HG03196 (cell line): ENCODE data around the gene AGTRAP.

Experiments
- ATAC-seq: cut with Tn5 transposase; IDR thresholded peaks from one replicate; pipeline ENCODE4 v1.9.1; 2021; ENCODE audit not compliant: unreplicated experiment

Gene AGTRAP, protein sequence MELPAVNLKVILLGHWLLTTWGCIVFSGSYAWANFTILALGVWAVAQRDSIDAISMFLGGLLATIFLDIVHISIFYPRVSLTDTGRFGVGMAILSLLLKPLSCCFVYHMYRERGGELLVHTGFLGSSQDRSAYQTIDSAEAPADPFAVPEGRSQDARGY

DNA sequence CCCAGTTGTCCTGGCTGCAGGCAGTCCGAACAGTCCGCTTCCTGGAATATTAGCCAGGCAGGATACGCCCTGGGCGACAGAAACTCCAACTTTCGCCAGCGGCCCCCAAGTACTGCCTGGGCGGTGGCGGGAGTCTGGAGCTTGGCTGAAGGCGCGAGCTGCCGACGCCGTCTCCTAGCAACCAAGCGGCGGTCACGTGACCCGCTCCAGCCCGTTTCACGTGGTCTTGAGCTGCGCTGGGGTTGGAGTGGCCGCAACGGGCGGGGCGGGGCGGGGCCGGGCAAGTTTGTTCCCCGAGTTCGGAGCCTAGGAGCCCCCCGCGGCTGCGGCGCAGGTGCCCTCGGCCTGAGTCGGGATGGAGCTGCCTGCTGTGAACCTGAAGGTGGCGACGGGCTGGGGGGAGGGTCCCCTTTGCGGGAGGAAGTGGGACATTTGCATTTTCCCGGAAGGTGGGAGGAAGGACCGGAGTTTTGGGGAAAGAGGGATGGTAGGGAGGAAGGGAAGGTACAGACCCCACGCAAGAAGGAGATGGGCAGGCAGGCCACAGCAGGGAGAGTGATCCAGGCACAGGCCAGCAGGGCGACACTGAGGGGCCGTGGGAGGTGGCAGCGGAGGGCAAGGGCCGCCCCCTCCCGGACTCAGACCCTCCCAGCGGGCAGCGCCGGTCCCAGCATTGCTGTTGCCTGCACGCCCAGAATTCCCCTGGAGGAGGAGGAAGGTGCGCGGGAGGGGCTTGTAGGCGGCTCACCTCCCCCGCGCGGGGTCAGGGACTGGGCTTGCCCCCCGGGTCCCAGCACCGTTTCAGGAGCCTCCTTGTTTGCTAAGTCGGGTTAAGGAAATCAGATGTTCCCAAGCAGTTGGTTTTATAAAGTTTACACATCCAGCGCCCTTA lies at the start of gene AGTRAP:
AGTRAP (plus strand) TSS at position 283 of the 892 bp plus-strand sequence; CDS start at position 356, 73 bp downstream.
- peak; percentile 49 for ATAC-seq

DNA sequence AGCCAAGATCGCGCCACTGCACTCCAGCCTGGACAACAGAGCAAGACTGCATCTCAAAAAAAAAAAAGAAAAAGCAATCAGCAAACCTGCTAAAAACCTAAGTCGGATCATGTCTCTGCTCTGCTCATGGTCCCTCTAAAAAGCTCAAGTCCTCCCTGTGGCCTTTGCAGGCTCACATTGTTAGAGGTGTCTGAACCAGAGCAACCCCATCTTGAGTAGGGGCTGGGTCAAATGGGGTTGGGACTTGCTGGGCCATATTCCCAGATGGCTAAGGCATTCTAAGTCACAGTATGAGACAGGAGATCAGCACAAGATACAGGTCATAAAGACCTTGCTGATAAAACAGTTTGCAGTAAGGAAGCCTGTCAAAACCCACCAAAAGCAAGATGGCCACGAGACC lies 47.4 kb upstream of the AGTRAP start:
- ATAC-seq = no peak

DNA sequence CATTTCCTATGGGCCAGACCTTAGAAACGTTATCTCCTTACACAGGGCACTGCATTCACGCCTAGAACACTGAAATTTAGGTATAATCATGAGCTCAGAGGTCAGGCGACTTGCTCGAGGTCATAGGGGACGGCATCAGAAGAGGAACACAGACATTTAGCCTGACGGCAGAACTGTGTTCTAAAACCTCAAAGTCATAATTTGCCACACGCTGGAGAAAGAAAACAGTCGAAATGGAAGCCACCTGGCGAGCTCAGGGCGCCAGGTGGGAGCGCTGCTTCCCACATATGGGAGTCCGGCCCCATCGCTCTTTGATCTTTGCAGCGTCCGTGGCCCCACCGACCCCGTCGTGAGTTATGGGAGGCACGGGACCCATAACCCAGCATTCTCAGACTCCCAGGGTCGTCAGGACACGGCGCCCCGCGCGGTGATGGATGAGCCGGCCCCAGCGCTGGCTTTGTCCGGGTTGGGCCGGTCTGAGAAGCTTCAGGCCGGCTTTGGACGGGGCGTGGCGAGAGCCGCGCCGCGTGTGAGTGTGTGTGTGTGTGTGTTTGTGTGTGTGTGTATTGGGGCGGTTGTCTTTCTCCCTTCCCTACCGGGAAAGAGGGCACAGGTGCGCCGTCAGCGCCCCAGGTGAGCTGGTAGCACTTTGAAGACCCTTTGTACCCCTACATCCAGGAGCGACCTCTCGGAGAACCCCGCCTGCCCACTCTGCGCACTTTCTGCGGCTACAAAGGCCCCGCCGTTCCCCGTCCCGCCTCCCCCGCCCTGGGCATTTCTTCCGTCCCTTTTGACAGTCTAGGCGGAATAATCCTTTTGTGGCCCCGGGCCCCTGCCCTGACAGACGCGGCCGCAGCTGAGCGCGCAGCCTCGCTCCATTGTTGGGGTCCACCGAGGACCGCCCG lies 45.3 kb upstream of the AGTRAP start:
- ATAC-seq = no peak

DNA sequence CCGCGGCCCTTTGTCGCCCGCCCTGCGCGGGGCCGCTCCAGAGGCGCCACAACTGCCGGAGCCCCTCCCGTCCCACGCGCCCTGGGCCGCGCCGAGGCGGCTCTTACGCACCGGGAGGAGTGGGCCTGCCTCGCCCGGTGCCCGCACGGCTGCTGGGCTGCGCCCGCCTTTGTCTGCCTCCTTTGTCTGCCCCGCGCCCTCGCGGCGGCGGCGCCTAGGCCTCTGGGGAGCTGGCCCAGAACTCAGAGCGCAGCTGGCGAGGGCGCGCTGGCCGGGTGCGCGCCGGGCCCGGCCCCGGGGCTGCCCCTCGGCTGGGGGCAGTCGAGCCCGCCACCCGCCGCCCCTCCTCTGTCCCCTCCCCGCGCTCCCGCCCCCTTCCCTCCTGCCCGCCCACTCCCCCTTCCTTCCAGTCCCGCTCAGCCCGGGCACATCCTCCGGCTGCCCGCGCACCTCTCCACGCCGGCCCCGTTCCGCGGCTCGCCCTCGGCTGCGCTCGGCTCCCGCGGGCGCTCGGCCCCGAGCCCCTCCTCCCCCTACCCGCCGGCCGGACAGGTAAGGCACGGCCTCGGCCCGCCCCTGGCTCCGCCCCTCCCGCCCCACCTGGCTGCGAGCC lies 44.5 kb upstream of the AGTRAP start, which contains the start of gene DRAXIN:
DRAXIN (plus strand) TSS at position 409 of the 613 bp plus-strand sequence. CDS start 14,549 bp downstream, outside the sequence.
- no peak for ATAC-seq

DNA sequence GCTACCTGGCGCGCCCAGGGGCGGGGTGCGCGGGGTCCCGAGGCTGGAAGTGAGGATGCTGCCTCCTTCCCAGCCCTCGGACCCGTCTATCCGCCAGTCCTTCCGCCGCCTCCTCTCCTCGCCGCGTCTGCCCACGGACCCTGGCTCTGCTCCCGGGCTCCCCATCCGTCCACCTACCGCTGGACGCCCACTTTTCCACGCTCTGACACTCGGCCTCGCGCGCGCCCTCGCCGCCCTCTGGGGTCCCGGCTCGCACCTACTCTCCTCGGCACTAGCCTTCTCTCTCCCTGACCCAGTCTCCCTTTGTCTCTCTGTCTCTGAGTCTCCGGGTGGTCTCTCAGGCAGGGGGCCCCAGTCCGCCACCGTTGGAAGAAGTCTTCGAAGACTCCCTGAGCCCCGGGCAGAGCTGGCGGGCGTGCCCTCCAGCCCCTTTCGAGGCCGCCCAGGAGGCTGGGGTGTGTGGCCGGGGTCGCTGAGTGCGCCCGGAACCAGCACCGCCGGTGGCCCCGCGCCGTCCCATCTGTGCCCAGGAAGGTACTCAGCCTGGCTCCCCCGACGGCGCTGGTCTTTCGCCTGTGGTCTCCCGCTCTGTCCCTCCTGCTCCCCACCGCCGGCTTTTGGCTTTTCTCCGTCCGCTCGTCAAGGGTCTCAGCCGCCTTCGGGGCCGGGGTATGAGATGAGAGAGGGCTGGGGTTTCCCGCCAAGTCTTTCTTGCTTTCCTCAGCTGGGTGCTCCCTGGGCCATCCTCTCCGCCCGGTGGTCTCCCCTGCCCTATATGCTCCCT lies 43.8 kb upstream of the AGTRAP start:
- no peak for ATAC-seq

DNA sequence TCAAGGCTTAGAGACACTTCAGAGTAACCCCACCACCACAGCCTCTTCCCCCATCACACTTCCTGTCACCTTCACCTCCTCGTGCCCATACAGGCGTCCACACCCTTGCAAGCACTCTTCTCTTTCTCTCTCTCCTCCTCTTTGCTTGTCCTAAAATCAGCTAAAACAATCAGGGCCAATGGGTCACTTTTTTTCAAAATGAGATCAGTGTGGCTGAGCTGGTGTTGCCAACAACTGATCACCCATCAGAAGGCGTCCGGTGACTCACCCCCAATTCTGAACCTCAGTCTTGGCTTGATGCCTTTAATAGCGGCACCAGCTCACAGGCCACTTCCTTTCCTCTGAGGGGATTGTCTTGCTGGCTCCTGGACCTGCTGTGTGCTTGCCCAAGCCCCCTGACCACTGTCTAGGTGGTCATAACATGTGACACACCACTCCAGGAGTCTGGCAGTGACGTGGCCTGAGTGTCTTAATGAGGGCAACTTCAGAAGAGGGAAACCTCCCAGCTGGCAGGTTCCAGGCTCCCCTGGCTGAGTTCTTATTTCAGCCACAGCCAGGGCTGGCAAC lies 42.8 kb upstream of the AGTRAP start:
- no peak for ATAC-seq

DNA sequence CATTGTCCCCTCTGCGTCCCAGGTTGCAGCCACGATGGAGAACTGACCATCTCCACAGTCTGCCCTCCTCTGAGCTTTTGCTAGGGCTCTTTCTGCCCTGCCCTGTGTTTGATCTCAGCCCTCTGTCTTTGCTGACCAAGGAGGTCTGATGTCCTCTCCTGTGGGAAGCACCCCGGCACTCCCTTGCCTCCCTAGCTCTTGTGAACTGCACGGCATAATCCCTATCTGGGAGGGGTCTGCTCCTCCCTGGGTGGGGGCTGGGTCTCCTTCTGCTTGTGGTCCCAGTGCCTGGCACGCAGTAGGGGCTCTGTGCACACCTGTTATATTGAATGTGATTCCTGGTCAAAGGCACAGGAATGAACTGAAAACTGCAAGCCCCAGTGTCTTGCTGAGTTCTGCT lies 42.0 kb upstream of the AGTRAP start:
- no peak for ATAC-seq

DNA sequence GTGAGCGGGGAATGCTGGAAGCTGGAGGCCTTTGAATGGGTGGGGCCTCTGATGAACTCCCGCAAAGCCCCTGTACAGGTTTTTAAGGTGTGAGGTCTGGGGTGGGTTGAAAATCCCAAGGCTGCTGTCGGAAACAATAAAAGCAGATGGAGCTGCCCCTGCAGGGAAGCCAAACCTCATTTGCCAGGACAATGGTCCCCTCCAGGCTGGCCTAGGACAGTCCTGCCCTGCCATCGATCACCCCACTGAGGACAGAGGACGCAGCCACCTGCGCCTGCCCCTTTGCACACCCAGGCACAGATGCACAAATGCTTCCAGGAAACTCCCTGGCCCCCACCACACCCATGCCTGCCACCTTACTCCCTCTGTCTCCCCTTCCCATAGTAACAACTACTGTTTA lies 40.1 kb upstream of the AGTRAP start:
- no peak for ATAC-seq

DNA sequence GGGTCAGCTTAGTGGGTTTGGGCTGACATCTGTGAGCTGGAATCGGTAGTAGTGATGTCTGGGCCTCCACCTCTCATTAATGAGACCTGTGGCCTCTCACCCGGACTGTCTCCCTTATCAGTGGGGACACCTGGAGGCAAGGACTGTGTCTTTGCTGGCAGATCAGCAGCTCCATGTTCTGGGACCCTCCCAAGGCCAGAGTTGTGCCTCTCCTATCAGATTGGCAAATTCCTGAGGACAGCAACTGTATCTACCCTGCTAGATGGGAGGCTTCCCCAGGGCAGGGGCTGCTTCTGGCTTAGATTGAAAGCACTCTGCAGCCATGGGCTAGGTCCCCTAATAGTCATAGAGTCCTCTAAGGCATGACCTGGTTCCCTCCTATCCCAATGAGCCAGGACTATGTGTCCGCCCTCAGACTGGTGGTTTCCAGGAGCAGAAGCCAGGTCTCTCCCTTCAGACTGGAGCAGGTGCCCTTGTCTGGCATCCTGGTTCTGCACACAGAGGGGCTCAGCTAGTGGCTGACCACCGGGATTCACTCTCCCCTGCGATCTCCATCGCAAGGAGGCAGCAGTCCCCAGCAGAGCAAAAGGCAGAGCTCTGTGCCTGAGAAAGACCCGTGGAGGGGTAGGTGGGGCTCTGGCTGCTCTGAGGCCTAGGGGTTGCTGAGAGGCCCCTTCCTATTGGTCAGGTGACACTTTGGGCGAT lies 38.6 kb upstream of the AGTRAP start:
- no peak for ATAC-seq

DNA sequence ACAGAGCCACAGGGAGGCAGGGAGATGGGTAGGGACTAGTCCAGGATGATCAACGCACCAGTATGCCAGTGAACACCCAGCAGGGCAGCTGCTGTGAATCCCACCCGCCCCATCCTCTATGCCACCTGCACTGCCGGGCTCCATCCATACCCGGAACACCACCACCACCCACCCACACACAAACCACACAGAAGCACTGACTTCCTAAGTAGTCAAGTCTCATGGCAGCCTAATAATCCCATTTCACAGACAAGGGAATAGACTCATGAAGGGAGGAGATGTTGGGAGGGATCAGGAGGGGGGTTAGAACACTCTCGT lies 38.1 kb upstream of the AGTRAP start:
- no peak for ATAC-seq

DNA sequence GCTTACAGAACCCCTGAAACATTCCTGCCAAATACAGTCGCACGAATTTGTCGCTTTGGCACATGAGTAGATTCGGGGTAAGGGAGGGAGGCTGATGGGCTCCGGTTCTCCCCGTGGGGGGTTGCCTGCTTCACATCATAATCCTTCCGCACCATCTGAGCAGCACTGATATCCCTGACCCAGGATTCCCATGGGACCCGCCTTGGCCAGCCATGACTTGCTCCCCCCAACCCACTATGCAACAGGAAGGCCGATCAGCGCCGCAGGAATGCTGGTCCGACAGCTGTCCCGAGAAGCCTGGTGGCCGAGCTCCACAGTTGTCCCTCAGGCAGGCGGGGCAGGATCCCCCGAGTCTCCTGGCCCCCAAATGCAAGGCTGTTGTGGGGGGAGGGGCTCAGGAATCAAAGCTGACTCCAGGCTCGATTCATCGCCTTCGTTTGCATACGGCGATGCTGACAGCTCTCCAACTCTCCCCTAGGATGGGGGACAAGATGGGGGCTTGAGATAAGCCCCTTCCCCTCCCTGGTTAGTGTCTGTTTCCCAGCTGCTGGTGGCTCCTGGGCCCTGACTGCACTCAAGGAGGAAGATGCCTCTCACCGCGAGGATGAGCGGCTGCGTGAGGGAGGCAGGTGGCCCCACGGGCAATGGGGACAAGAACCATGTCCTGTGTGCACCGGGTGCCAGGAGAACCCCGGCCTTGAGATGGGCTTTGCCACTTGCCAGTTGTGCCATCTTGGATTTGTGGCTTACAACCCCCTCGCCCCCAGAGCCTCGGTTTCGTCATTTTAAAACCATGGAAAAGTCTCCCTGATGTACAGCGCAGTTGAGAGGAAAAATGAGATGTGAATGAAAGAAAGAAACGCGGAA lies 35.1 kb upstream of the AGTRAP start:
- ATAC-seq = no peak

DNA sequence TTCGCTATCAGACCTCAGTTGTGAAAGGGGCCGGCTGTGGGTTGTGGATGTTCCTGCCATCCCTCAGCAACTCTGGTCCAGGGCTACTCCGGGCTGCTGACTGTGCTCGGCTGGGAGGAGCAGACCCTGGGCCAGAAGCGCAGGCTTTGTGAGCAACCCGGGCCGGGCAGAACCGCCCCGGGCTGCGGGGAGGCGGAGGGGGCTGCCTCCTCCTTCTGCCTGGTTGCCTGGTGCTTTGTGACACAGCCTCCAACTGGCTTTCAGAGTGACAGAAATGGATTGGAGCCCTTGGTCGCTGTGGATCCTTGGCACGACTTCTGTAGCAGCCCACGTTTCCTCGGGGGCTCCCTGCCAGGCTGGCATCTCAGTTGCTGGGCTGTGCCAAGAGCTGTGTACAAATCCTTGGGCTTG lies 34.4 kb upstream of the AGTRAP start:
- ATAC-seq = no peak

DNA sequence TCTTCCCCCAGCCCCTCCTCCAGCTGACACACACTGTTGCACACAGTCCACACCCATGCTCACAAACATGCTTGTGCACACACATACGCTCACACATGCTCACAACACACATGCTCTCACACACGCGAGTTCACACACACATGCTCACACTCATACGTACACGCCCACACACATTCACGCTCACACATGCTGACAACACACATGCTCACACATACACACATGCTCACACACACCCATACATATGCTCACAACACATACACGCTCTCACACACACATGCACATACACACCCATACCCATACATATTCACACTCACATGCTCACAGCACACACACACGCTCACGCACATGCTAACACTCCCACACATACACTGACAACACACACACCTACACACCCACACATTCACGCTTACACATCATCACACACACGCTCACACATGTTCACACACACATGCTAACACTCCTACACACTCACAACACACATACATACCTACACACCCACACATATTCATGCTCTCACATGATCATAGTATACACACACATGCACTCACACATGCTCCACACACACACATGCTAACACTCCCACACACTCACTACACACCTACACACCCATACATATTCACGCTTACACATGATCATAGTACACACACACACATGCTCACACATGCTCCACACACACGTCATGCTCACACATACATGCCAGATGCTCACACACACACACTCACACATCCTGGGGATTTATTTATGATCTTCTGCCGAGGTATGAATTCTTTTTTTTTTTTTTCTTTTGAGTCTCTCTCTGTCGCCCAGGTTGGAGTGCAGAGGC lies 33.7 kb upstream of the AGTRAP start:
- ATAC-seq = no peak

DNA sequence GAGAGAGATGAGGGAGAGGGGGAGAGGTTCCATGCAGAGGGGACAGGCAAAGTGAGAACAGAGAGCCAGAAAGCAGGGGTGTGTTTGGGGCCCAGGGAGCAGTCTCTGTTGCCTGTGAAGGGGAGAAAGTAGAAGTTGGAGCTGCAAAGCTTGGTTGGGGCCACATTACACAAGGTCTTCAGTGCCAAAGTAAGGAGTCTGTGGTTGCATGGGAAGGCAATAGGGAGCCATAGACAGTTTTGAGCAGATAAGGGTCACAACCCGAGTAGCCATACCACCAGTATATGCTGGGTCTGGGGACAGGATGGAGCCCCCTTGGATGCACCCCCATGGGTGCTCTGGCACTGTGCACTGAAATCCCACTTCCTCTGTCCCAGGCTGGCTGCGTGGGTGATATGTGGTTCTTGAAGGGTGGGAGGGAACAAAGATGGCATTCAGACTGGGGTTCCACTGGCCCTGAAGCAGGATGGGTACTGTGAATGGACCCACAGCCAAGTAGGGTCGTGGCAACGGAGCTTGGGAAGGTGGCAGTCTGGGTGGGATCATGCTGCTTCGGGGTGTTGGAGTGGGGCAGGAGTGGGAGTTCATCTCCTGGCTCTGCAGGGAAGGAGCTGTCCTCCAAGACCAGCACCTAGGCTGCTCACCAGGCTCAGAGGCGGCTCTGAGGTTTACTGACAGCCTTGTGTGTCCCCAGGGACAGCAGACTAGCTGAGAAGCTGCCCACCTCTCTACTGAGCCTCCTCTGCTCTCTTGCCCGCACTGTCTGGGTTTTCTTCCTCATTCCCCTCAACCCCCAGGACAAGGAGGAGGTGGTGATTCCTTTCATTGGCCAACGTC lies 32.4 kb upstream of the AGTRAP start:
- ATAC-seq = no peak

DNA sequence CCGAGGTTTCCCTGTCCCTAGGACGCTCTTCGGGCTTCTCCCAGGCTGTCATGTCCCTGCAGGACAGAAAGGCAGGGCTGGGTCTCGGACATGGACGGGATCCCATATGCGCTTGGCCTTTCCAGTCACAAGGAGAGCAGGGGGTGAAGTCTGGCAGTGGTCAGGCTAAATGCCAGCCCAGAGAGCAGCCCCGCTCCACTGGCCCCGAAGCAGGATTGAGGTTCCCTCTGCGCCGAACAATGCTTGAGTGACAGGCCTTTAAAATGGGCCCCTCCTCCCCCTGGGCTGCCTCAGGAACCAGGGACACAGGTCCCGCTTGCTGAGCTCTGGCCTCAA lies 31.8 kb upstream of the AGTRAP start:
- no peak for ATAC-seq

DNA sequence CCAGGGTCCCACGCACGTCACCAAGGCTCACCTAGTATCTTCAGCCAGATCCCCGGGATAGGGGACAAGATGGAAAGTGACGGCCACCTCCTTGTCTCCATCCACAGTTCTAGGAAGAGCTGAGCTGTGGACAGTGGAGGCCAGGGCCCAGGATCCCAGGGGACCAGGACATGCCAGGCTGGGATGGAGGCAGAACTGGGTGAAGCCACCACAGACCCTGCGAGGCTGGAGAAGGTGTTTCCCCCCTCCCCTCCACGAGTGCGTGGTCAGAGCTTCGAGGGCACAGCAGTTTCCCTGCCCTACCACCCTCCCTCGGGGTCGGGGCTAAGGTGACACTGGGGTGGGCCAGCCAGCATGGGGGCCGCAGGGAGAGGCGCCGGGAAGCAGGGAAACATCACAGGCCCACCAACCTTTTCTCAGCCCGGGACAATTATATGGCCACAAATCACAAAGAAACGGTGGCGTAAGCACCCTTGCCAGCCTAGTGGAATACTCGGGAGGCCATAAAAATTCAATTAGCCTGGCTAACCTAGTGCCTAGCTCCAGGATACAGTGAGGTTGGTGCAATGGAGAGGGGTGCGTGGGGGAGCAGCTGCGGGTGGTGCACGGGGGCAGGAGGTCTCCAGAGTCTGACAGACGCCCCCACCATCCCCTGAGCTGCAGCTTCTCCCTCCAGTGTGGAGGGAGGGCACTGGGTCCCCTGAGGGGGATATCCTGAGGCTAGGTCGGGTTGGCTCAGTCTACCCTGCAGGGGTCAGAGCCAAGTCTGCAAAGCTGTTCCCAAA lies 31.1 kb upstream of the AGTRAP start:
- no peak for ATAC-seq
